UCSD-AML1 (cell line): ENCODE measurements around the gene ZNF579.
"Not testable (repeated sequence)": the region's sequence is repeated elsewhere in the genome, so short reads cannot be mapped to it uniquely, and the experiment has no call there.

Source experiments
- DNase-seq: peaks from one replicate; lab custom pipeline; 2025; ENCODE audit not compliant: unreplicated experiment; lab: John Stamatoyannopoulos, UW

ZNF579 gene

GRCh38 chr19:55542292-55542855, 38.3 kb downstream of the ZNF579 start:
- no peak for DNase-seq

- DNase-seq = no peak
Measured at GRCh38 chr19:55541091-55541490, 39.6 kb downstream of the ZNF579 start.

- no peak for DNase-seq
Measured at GRCh38 chr19:55540619-55541018, 40.0 kb downstream of the ZNF579 start.

- DNase-seq = no peak
Measured at GRCh38 chr19:55539090-55539984, 41.3 kb downstream of the ZNF579 start.

- no peak for DNase-seq
Measured at GRCh38 chr19:55538132-55538531, 42.5 kb downstream of the ZNF579 start.

GRCh38 chr19:55537741-55538111, 42.9 kb downstream of the ZNF579 start:
- no peak for DNase-seq

- DNase-seq = no peak
Measured at GRCh38 chr19:55536951-55537740, 43.5 kb downstream of the ZNF579 start, which contains the start of gene SBK2. TSS of gene SBK2 (minus strand) at chr19:55537133. CDS start at chr19:55536294, 839 bp downstream.

GRCh38 chr19:55536366-55536765, 44.3 kb downstream of the ZNF579 start:
- no peak for DNase-seq

GRCh38 chr19:55535965-55536350, 44.7 kb downstream of the ZNF579 start:
- no peak for DNase-seq

GRCh38 chr19:55535173-55535964, 45.3 kb downstream of the ZNF579 start:
- no peak for DNase-seq

GRCh38 chr19:55534280-55534679, 46.4 kb downstream of the ZNF579 start:
- not testable (repeated sequence) for DNase-seq

GRCh38 chr19:55530996-55531395, 49.7 kb downstream of the ZNF579 start:
- no peak for DNase-seq

GRCh38 chr19:55529636-55530234, 50.9 kb downstream of the ZNF579 start:
- no peak for DNase-seq

- DNase-seq = no peak
Measured at GRCh38 chr19:55528030-55528803, 52.4 kb downstream of the ZNF579 start.

GRCh38 chr19:55527197-55528029, 53.2 kb downstream of the ZNF579 start:
- DNase-seq = no peak
